Adrenal gland (tissue), 12 donors: Measurements from ENCODE around the gene CNGA4. TPM values are rescaled to one million over a fixed set of nuclear protein-coding genes. Genes with fewer than 3 reads are reported as not detected.

ENCODE experiments used
- DNase-seq, 7 donors: peaks; one replicate each; pipeline ENCODE4 v3.0.0-alpha.2; 2019 to 2020
- H3K27ac ChIP-seq, 5 donors: fragments of 200-600 bp; sonication (generic) in 4 of 5; 1 replicate in 3 of 5; 2 replicates in 2 of 5; pipeline versions ENCODE4 v1.5.1 to v1.8.0; 2016 to 2020; ENCODE audit warnings: mild to moderate bottlenecking in 1 of 5
- H3K27me3 ChIP-seq: fragments of 200-600 bp; 2 replicates; pipeline ENCODE4 v1.8.0; 2021
- H3K36me3 ChIP-seq, 2 donors: fragments of 200-600 bp; replicated peaks in 1 of 2; 1 replicate in 1 of 2; 2 replicates in 1 of 2; pipeline versions ENCODE4 v1.5.1 to v1.8.0; 2018 to 2022
- H3K4me1 ChIP-seq, 2 donors: fragments of 200-600 bp; replicated peaks in 1 of 2; 1 replicate in 1 of 2; 2 replicates in 1 of 2; pipeline versions ENCODE4 v1.5.1 to v1.8.0; 2018 to 2021
- H3K4me3 ChIP-seq, 4 donors: fragments of 200-600 bp; sonication (generic) in 3 of 4; one replicate each; pipeline ENCODE4 v1.5.1; 2016 to 2018
- H3K9me3 ChIP-seq, 3 donors: fragments of 200-600 bp; sonication (generic) in 1 of 3; replicated peaks in 1 of 3; 1 replicate in 2 of 3; 2 replicates in 1 of 3; pipeline versions ENCODE4 v1.5.1 to v1.8.0; 2016 to 2021
- POLR2A ChIP-seq, 2 donors: fragments of 450-650 bp; IDR thresholded peaks; one replicate each; pipeline ENCODE4 v1.6.1; 2017; ENCODE audit warnings: antibody characterized with exemption in 2 of 2, mild to moderate bottlenecking in 2 of 2, moderate library complexity in 1 of 2
- WGBS, 4 donors: extraction: QIAGEN DNeasy Blood & Tissue Kit in 2 of 4; methylation state at CpG; one replicate each; pipeline versions ENCODE4 v1.1.5 to v1.1.7; 2013 to 2017; 5-methylcytosine and 5-hydroxymethylcytosine counted together
- intact Hi-C, 2 donors: fragments of 100-400 bp; cut with DNase I; formaldehyde crosslinking; loops; one replicate each; pipeline versions ENCODE4 v1.14.1 to v1.15.0; 2022 to 2023
- polyA plus RNA-seq, 3 donors: library from polyadenylated mRNA; stranded (reverse); fragments of 200-250 nt in 2 of 3; fragments of 350-450 nt in 1 of 3; fragmentation: Illumina TruSeq in 1 of 3; extraction: RNeasy Lipid Tissue Mini Kit (QIAGEN cat#74804) in 1 of 3; gene quantifications; one replicate each; pipeline ENCODE4 v1.2.3, GENCODE V29; 2013 to 2014
- total RNA-seq, 9 donors: library from RNA; depleted of rRNA in 4 of 9; stranded (reverse); fragments of >200 nt in 4 of 9; fragments of 120-200 nt in 1 of 9; fragmentation: NEBNext Ultra II Directional in 1 of 9; extraction: Animal tissue kit (Norgen Biotek cat#: 25700) in 1 of 9; gene quantifications; one replicate each; pipeline versions ENCODE4 v1.1.0 to v1.2.4, GENCODE V29; 2013 to 2023
- TF ChIP-seq, protein P1 (sequence below), 6 experiments: fragments of 450-650 bp in 4 of 6; fragments of 200-600 bp in 2 of 6; sonication (generic) in 1 of 6; IDR thresholded peaks; 1 replicate in 5 of 6; 2 replicates in 1 of 6; pipeline versions ENCODE4 v1.5.1 to v1.8.0; 2016 to 2021; ENCODE audit warnings: antibody characterized with exemption in 6 of 6, mild to moderate bottlenecking in 2 of 6, moderate library complexity in 1 of 6
- donor health status: healthy with polysubstance abuse.
- donor health status: Bipolar disorder and iron deficiency.
- donor health status: DM: yes; HTN: yes; CAD: no.
- donor health status: DM: no; HTN: no; CAD: no.
- donor health status: DM: no; HTN: no; CAD: no.
- donor health status: DM: yes; HTN: yes; CAD: no.

The CNGA4 gene
- total and polyA plus RNA-seq, 12 donors: 0.06 to 1.5 (median 0.26) TPM; not detected in 4

DNA sequence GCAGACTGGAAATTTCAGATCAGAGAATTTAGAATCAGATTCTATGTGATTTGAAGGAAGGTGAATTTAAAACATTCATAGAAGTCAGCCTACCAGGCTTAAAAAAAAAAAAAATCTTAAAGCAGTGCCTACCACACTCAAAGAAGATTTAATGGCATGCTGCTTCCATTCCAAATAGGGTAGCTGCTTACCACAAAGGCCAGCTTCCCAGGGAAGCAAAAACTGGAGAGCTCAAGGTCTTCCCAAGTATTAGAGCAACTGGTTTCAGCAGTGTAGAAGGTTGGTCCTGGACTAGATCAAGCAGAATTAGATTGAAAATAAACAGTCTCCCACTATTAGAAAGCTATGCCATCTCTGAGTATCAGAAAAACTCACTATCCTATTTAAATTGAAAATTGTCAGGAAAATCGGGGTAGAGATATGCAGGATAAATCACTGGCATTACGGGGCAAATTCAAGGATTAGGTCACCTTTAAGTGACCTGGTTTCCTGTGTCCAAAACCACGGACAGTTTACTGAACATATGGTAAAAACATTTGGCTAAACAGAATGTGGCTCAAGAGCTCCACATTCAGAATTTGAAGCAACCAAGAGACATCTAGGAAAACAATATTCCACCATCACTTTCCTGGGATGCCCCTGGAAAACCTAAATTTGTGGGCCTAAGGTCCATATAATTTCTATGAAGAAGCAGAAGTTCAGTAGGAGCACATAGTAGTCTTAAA lies 32.3 kb upstream of the CNGA4 start:
- Histone ChIP-seq H3K36me3 (peaks cover 0 to 20% of the 10 kb centered on the region in 2 donors), H3K27ac (no peak overlapping the region), H3K4me3 (no peak overlapping the region), H3K27me3 (no peaks in the 10 kb centered on the region), H3K4me1 (no peaks in the 10 kb centered on the region), H3K9me3 (no peaks in the 10 kb centered on the region)
- intact Hi-C loops: no loop called here
- 66 to 86% (median 72%) methylated on average over 3 of the region's 3 CpGs for WGBS, 4 donors
- DNase-seq: no peak
- TF ChIP-seq, protein P1, sequence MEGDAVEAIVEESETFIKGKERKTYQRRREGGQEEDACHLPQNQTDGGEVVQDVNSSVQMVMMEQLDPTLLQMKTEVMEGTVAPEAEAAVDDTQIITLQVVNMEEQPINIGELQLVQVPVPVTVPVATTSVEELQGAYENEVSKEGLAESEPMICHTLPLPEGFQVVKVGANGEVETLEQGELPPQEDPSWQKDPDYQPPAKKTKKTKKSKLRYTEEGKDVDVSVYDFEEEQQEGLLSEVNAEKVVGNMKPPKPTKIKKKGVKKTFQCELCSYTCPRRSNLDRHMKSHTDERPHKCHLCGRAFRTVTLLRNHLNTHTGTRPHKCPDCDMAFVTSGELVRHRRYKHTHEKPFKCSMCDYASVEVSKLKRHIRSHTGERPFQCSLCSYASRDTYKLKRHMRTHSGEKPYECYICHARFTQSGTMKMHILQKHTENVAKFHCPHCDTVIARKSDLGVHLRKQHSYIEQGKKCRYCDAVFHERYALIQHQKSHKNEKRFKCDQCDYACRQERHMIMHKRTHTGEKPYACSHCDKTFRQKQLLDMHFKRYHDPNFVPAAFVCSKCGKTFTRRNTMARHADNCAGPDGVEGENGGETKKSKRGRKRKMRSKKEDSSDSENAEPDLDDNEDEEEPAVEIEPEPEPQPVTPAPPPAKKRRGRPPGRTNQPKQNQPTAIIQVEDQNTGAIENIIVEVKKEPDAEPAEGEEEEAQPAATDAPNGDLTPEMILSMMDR (IDR thresholded peaks at IDR 0.05): no peak
- no peak for TF ChIP-seq POLR2A (IDR thresholded peaks at IDR 0.05)

DNA sequence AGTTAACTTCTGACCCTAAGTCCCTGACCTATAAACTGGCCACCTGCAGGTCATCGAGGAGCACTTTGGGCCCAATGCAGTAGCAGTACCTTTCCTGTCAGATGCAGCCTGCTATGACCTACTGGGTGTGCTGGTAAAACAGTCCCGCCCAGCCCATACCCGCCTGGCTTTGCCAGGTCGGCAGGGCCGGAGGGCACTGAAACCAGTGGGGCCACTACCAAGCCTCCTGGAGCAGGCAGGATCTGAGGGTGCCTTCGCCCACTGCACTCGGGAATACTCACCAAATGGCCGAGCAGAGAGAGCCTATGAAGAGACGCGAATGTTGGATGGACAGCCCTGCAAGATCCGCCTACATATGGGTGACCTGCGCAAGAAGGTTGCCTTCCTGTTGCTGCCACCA lies 29.1 kb upstream of the CNGA4 start:
- WGBS, 4 donors: 89 to 98% (median 97%) methylated on average over 7 to 12 of the region's 12 CpGs
- no peak for DNase-seq
- intact Hi-C loops: no loop called here
- H3K4me1 ChIP-seq: no peaks in the 10 kb centered on the region
- TF ChIP-seq, protein P1 (IDR thresholded peaks at IDR 0.05): no peak
- H3K27me3 ChIP-seq: no peaks in the 10 kb centered on the region
- H3K9me3 ChIP-seq: no peaks in the 10 kb centered on the region
- peaks cover 0 to 39% of the 10 kb centered on the region in 2 donors for H3K36me3 ChIP-seq
- no peak overlapping the region for H3K4me3 ChIP-seq
- no peak overlapping the region for H3K27ac ChIP-seq

DNA sequence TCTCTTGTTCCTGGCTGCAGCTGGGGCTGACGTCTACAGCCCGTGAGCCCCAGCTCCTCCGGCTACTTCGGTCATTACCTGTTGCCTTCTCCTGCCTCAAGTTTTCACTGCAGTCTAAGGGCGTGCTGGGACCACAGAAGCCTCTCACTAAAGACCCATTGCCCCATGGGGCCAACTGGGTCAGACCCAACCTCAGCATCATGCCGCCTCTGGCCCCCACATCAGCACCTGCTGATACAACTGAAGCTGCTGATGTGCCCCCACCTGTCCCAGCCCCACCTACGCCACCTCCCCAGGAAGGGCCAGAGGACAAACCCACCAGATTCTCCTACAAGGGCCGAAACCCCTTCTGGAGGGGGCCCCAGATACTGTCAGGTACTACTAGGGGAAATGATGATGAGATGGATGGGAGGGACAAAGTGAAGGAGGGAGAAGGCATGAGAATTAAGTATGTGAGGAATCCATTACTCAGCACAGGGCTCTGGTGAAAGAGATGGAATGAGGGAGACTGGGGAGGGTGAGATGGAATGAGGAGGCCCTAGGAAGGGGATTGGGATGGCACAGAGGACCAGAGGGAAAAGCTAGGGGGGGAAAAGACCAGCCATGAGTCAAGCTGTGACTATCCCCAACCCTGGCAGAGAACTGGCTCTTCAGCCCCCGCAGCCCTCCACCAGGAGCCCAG lies 28.5 kb upstream of the CNGA4 start:
- H3K4me3 ChIP-seq: no peak overlapping the region
- intact Hi-C loops: no loop called here
- no peaks in the 10 kb centered on the region for H3K4me1 ChIP-seq
- peaks cover 0 to 45% of the 10 kb centered on the region in 2 donors for H3K36me3 ChIP-seq
- no peak overlapping the region for H3K27ac ChIP-seq
- DNase-seq: no peak
- no peak for TF ChIP-seq POLR2A (IDR thresholded peaks at IDR 0.05)
- TF ChIP-seq, protein P1 (IDR thresholded peaks at IDR 0.05): no peak
- no peaks in the 10 kb centered on the region for H3K27me3 ChIP-seq
- 93 to 98% (median 97%) methylated on average over 9 of the region's 9 CpGs for WGBS, 4 donors
- H3K9me3 ChIP-seq: no peaks in the 10 kb centered on the region

DNA sequence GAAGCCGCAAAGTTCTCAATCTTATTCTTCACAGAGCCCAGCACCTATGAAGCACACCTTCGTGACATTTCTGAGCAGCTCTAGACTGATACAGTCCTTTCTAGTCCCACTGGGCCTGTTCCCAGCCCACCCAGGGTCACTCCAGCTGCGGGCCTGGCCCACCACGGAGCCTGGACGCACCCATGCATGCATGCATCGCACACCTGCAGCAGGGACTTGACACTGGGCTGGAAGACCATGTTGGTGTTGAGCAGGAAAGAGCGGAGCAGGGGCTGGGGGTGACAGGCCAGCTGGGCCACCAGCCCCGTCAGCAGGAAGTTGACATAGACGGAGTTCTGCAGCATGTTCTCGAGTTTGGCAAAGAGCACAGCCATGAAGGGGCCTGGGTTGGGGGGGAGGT lies 24.4 kb upstream of the CNGA4 start:
- 96 to 100% (median 97%) methylated on average over 1 to 10 of the region's 10 CpGs for WGBS, 4 donors

More for the DNA sequence above, 24.4 kb upstream of the CNGA4 start:
- Histone ChIP-seq H3K27me3 (no peaks in the 10 kb centered on the region), H3K4me3 (no peak overlapping the region), H3K4me1 (no peaks in the 10 kb centered on the region), H3K36me3 (peaks cover 0 to 79% of the 10 kb centered on the region in 2 donors), H3K9me3 (no peaks in the 10 kb centered on the region), H3K27ac (no peak overlapping the region)
- intact Hi-C loops: no loop called here
- TF ChIP-seq POLR2A (IDR thresholded peaks at IDR 0.05): no peak
- TF ChIP-seq, protein P1 (IDR thresholded peaks at IDR 0.05): no peak
- DNase-seq: no peak
